Colonic mucosa (tissue), 4 donors: ENCODE measurements around the gene GLRB. TPM values are rescaled to one million over a fixed set of nuclear protein-coding genes. Genes with fewer than 3 reads are reported as not detected.

ENCODE experiments used
- DNase-seq: peaks from one replicate; pipeline ENCODE4 v3.0.0-alpha.2; 2020
- H3K27ac ChIP-seq: fragments of 200-600 bp; one replicate; pipeline ENCODE4 v1.8.0; 2021
- H3K27me3 ChIP-seq: fragments of 200-600 bp; one replicate; pipeline ENCODE4 v1.8.0; 2021
- H3K36me3 ChIP-seq: fragments of 200-600 bp; one replicate; pipeline ENCODE4 v1.8.0; 2021
- H3K4me1 ChIP-seq: fragments of 200-600 bp; one replicate; pipeline ENCODE4 v1.8.0; 2021; ENCODE audit warnings: mild to moderate bottlenecking
- H3K4me3 ChIP-seq: fragments of 200-600 bp; one replicate; pipeline ENCODE4 v1.8.0; 2021
- H3K9ac ChIP-seq, 2 donors: one replicate each; pipeline ENCODE4 v1.7.0; 2013; ENCODE audit warnings: control low read depth in 2 of 2, low read depth in 2 of 2, low read length in 2 of 2
- H3K9me3 ChIP-seq: fragments of 200-600 bp; one replicate; pipeline ENCODE4 v1.8.0; 2021
- intact Hi-C: fragments of 100-400 bp; cut with DNase I; formaldehyde crosslinking; loops from one replicate; pipeline ENCODE4 v1.14.1; 2022
- total RNA-seq, 2 donors: library from RNA; stranded (reverse); fragmentation: NEBNext Ultra II Directional in 1 of 2; extraction: Animal tissue kit (Norgen Biotek cat#: 25700) in 1 of 2; gene quantifications; one replicate each; pipeline ENCODE4 v1.2.1, GENCODE V29; 2021
- TF ChIP-seq, protein P1 (sequence below): fragments of 200-600 bp; IDR thresholded peaks from one replicate; pipeline ENCODE4 v1.8.0; 2022; ENCODE audit warnings: antibody characterized with exemption, mild to moderate bottlenecking
- donor health status: healthy.
- donor health status: DM: no; HTN: no; CAD: no.
- donor health status: DM: no; HTN: no; CAD: no.

The GLRB gene
- total RNA-seq, 2 donors from 2014 or later, result 0.37 to 0.42 TPM

DNA sequence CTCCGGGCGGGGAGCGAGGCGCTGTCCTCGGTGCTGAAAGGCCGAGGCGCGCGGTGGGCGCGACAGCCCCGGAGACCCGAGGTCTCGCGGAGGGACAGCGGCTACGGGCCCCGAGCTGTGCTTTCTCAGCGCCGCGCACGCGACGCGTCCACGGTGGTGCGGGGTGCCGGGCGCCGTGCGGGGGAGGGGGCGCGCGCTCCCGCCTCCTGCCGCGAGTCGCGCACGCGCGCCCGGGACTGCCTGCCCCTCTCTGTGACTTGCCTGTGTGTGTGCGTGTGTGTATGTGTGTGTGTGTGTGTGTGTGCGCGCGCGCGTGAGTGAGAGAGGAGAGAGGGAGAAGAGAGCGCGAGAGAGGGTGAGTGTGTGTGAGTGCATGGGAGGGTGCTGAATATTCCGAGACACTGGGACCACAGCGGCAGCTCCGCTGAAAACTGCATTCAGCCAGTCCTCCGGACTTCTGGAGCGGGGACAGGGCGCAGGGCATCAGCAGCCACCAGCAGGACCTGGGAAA, 144.5 kb downstream of the GLRB start, which contains the start of gene GRIA2:
Gene GRIA2 (plus strand): TSS at position 358 of the 511 bp plus-strand sequence. CDS start 315 bp downstream, outside the sequence.
- Histone ChIP-seq H3K9me3 (no peaks in the 10 kb centered on the region), H3K4me3 (no peak within 1 kb of the TSS), H3K27ac (no peak within 1 kb of the TSS), H3K27me3 (peaks cover 29% of the 10 kb centered on the region), H3K36me3 (no peaks in the 10 kb centered on the region), H3K4me1 (no peaks in the 10 kb centered on the region), H3K9ac (no peak within 1 kb of the TSS)
- DNase-seq, result no peak
- TF ChIP-seq, protein P1, sequence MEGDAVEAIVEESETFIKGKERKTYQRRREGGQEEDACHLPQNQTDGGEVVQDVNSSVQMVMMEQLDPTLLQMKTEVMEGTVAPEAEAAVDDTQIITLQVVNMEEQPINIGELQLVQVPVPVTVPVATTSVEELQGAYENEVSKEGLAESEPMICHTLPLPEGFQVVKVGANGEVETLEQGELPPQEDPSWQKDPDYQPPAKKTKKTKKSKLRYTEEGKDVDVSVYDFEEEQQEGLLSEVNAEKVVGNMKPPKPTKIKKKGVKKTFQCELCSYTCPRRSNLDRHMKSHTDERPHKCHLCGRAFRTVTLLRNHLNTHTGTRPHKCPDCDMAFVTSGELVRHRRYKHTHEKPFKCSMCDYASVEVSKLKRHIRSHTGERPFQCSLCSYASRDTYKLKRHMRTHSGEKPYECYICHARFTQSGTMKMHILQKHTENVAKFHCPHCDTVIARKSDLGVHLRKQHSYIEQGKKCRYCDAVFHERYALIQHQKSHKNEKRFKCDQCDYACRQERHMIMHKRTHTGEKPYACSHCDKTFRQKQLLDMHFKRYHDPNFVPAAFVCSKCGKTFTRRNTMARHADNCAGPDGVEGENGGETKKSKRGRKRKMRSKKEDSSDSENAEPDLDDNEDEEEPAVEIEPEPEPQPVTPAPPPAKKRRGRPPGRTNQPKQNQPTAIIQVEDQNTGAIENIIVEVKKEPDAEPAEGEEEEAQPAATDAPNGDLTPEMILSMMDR, result no peak
- intact Hi-C loops, result no loop called here

DNA sequence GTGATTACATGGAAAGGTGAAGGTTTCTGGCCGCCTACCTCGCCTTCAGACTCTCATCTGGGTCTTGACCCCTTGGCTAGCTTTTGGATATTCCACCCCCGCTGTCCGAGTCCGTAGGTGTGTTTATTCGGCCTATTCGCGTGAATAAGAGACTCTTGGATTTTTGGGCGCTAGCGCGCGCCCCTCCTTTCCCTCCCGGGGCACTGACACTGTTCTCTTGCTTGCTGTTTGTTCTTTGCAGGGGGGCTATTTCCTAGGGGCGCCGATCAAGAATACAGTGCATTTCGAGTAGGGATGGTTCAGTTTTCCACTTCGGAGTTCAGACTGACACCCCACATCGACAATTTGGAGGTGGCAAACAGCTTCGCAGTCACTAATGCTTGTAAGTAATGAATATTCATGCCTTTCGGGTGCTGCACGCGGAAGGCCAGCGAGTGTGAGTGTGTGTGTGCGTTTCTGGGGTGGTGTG, 145.5 kb downstream of the GLRB start:
- Histone ChIP-seq H3K4me3 (no peak overlapping the region), H3K4me1 (no peaks in the 10 kb centered on the region), H3K9ac (no peak overlapping the region), H3K9me3 (no peaks in the 10 kb centered on the region), H3K36me3 (no peaks in the 10 kb centered on the region), H3K27ac (no peak overlapping the region), H3K27me3 (peaks cover 29% of the 10 kb centered on the region)
- no peak for DNase-seq
- intact Hi-C loops, result no loop called here
- TF ChIP-seq, protein P1, result no peak

Other genes starting within 250 kb of the GLRB start
- gene PDGFC, start 104.4 kb upstream of the GLRB start, total RNA-seq, result 1 to 10 TPM; 3.9 to 8.3 TPM
- gene GRIA2, start 144.6 kb downstream of the GLRB start, total RNA-seq, result not detected